ENCODE results near the gene PGAP6. TPM values are rescaled to one million over a fixed set of nuclear protein-coding genes. Genes with fewer than 3 reads are reported as not detected.

The PGAP6 gene
- total and polyA plus RNA-seq, 2 of the 13 experiments (the other 11 are each of a cell fraction or from before 2014, with no cell fraction given), result 52.7 to 136 TPM

DNA sequence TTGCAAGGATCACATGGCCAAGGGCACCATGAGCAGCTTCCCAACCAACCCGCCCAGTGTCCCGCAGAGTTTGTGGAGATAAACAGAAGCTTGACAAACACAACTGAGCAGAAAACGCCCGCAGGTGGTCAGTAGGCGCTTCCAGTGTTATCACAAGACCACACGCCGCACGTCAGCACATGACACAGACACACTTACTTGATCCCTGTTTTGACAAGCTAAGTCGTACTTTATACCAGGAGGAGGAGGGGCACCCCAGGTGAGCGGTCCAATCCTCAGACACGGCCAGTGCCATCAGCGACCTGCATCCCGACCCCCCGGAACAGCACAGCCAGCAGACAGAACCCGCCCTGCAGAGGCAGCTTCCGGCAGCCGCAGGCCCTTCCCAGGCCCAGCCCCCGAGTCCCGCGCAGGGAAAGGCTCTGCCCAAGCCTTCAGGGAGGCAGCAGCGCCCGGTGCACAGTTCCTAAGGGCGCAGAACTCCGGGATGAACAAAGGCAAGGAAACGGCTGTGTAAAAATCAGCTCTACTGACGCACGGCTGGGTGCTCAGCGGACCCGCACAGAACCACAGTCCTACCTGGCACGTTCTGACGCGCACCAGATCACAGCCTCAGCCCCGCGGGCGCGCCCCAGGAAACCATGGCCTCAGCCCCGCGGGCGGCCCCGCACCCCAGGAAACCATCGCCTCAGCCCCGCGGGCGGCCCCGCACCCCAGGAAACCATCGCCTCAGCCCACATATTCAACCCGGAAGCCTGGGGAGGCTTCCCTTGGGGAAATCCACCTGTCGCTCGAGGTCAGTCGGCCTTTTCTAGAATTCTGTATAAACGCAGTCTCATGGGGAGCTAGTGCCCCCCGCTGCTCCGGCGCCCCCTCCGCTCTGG, 57.1 kb downstream of the PGAP6 start:
- H3K4me1 ChIP-seq (ENCODE audit: insufficient read depth, low read length), result peaks cover 9% of the 10 kb centered on the region
- ATAC-seq (no peak; the same call in 2 of the 3 replicates), DNase-seq (ENCODE audit: low spot score) (no peak), FAIRE-seq (no peak)
- CTCF ChIA-PET (ENCODE audit: low intra/inter-chr PET ratio, low total read pairs), result no interaction called here
- POLR2A ChIA-PET, result no interaction called here
- no peak overlapping the region for H2AFZ ChIP-seq (ENCODE audit: low read length)
- peaks cover 38% of the 10 kb centered on the region; the same call in 1 of the 2 replicates for H4K20me1 ChIP-seq (ENCODE audit: insufficient read depth, low read length)
- no TSS peak for BruUV-seq (replicated peaks)
- no peaks in the 10 kb centered on the region for H3K27me3 ChIP-seq (ENCODE audit: control insufficient read depth in 1 of 2, insufficient read depth in 2 of 2, low read length in 2 of 2)
- in situ Hi-C loops (cut with HindIII; ENCODE audit: extremely low pct_ligation_motif_present, low pct_unique_long_range_greater_than_20kb), result no loop called here
- H3K27ac ChIP-seq (ENCODE audit: extremely low read length, insufficient read depth, low read length), result no peak overlapping the region
- no peak overlapping the region for H3K4me3 ChIP-seq (replicated peaks in 1 of 3; ENCODE audit: insufficient read depth in 1 of 3, low read depth in 2 of 3, low read length in 3 of 3)
- intact Hi-C loops (cut with micrococcal nuclease; ENCODE audit: unreplicated experiment), result no loop called here
- WGBS (ENCODE audit: low lambda C conversion rate), result 96% methylated on average over 41 of the region's 55 CpGs
- no peak overlapping the region for H3K4me2 ChIP-seq (ENCODE audit: low read depth, low read length)
- H3K9me3 ChIP-seq (ENCODE audit: low read length), result no peaks in the 10 kb centered on the region
- H3K36me3 ChIP-seq (replicated peaks in 1 of 2; ENCODE audit: control insufficient read depth in 1 of 2, insufficient read depth in 2 of 2, low read length in 2 of 2), result peaks cover 5 to 29% of the 10 kb centered on the region in 2 experiments; a peak in 4 of 5 replicates
- TF ChIP-seq NCOA1 (CRISPR knock-in tag; IDR thresholded peaks at IDR 0.05) (no peak), ZNF431 (CRISPR knock-in tag; IDR thresholded peaks at IDR 0.05; ENCODE audit: borderline replicate concordance, low read depth) (no peak), SCMH1 (CRISPR knock-in tag; IDR thresholded peaks at IDR 0.05; ENCODE audit: borderline replicate concordance) (no peak), ERF (CRISPR knock-in tag; IDR thresholded peaks at IDR 0.05) (no peak), HMGA1 (CRISPR knock-in tag; conservative IDR thresholded peaks at IDR 0.05) (no peak), CC2D1A (CRISPR knock-in tag; IDR thresholded peaks at IDR 0.05) (no peak), ZFP41 (CRISPR knock-in tag; IDR thresholded peaks at IDR 0.05; ENCODE audit: borderline replicate concordance) (no peak), GPN1 (CRISPR knock-in tag; IDR thresholded peaks at IDR 0.05; ENCODE audit: borderline replicate concordance) (no peak), ZNF83 (CRISPR knock-in tag; IDR thresholded peaks at IDR 0.05; ENCODE audit: borderline replicate concordance) (no peak), HCFC1 (IDR thresholded peaks at IDR 0.05; ENCODE audit: low read depth, low read length) (no peak), NBN (conservative IDR thresholded peaks at IDR 0.05) (no peak), ZNF3 (CRISPR knock-in tag; IDR thresholded peaks at IDR 0.05) (no peak), KLF11 (CRISPR knock-in tag; IDR thresholded peaks at IDR 0.05) (no peak), ZNF362 (CRISPR knock-in tag; IDR thresholded peaks at IDR 0.05; ENCODE audit: borderline replicate concordance) (no peak), ZNF484 (CRISPR knock-in tag; IDR thresholded peaks at IDR 0.05; ENCODE audit: borderline replicate concordance, low read depth) (no peak)
- TF ChIP-seq, protein P1, sequence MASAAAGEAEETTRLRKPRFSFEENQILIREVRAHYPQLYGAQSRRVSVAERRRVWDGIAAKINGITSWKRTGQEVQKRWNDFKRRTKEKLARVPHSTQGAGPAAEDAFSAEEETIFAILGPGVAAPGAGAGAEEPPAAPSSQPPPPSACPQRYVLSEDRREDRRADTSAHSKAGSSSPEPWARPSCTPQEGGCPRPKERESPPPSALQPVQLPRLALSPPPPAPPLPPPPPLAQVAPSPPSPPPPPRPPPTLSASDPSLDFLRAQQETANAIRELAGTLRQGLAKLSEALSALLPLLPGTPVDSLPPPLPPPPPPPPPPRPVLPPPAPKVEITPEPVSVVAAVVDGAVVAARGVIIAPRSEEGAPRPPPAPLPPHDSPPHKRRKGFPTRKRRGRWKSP (CRISPR knock-in tag; IDR thresholded peaks at IDR 0.05), result no peak
- no peak overlapping the region for H3K9ac ChIP-seq (ENCODE audit: insufficient read depth, low read depth, low read length)
- peaks cover 68% of the 10 kb centered on the region for H3K79me2 ChIP-seq (ENCODE audit: insufficient read depth, low read length)
